Astrocyte of the spinal cord (primary cell): ENCODE results near the gene ARHGAP44.

ENCODE experiments used
- DNase-seq: peaks from one replicate; pipeline ENCODE4 v3.0.0; 2011; ENCODE audit warnings: low read depth, low spot score
- H3K4me3 ChIP-seq: 2 replicates; pipeline ENCODE4 v1.5.1; 2011; ENCODE audit warnings: low read depth, mild to moderate bottlenecking, low read length, moderate library complexity
- CTCF ChIP-seq: IDR thresholded peaks from 2 replicates; pipeline ENCODE4 v1.5.1; 2012; ENCODE audit warnings: low read depth, mild to moderate bottlenecking, low read length, inconsistent platforms
- in situ Hi-C: cut with HindIII; loops from 2 replicates; pipeline ENCODE4 v1.10.0; 2017; ENCODE audit warnings: low sequenced_read_pairs

Gene ARHGAP44

GRCh38 chr17:12839042-12839441 lies 49.7 kb downstream of the ARHGAP44 start:
- no peak for TF ChIP-seq CTCF
- H3K4me3 ChIP-seq, result no peak overlapping the region
- no peak for DNase-seq
- in situ Hi-C loops, result no loop called here

- no peak for TF ChIP-seq CTCF
- in situ Hi-C loops, result no loop called here
- DNase-seq, result no peak
Observed at GRCh38 chr17:12842936-12843335, 53.6 kb downstream of the ARHGAP44 start.

GRCh38 chr17:12850996-12851395 lies 61.7 kb downstream of the ARHGAP44 start:
- in situ Hi-C loops, result no loop called here
- no peak for TF ChIP-seq CTCF
- no peak for DNase-seq
- H3K4me3 ChIP-seq, result no peak overlapping the region

More at GRCh38 chr17:12842936-12843335, 53.6 kb downstream of the ARHGAP44 start:
- no peak overlapping the region for H3K4me3 ChIP-seq

- no peak for TF ChIP-seq CTCF
- DNase-seq, result no peak
- H3K4me3 ChIP-seq, result no peak overlapping the region
- in situ Hi-C loops, result no loop called here
Observed at GRCh38 chr17:12851901-12852435, 62.7 kb downstream of the ARHGAP44 start.

- TF ChIP-seq CTCF, result no peak
- H3K4me3 ChIP-seq, result no peak overlapping the region
- no peak for DNase-seq
- in situ Hi-C loops, result no loop called here
Observed at GRCh38 chr17:12853921-12854320, 64.6 kb downstream of the ARHGAP44 start.

GRCh38 chr17:12856416-12856815 lies 67.1 kb downstream of the ARHGAP44 start:
- H3K4me3 ChIP-seq, result no peak overlapping the region
- no peak for DNase-seq
- TF ChIP-seq CTCF, result no peak
- in situ Hi-C loops, result no loop called here

- H3K4me3 ChIP-seq, result no peak overlapping the region
- in situ Hi-C loops, result no loop called here
- no peak for TF ChIP-seq CTCF
- DNase-seq, result no peak
Observed at GRCh38 chr17:12857592-12857991, 68.3 kb downstream of the ARHGAP44 start.
